ENCODE data around the gene RPL37.

DNA sequence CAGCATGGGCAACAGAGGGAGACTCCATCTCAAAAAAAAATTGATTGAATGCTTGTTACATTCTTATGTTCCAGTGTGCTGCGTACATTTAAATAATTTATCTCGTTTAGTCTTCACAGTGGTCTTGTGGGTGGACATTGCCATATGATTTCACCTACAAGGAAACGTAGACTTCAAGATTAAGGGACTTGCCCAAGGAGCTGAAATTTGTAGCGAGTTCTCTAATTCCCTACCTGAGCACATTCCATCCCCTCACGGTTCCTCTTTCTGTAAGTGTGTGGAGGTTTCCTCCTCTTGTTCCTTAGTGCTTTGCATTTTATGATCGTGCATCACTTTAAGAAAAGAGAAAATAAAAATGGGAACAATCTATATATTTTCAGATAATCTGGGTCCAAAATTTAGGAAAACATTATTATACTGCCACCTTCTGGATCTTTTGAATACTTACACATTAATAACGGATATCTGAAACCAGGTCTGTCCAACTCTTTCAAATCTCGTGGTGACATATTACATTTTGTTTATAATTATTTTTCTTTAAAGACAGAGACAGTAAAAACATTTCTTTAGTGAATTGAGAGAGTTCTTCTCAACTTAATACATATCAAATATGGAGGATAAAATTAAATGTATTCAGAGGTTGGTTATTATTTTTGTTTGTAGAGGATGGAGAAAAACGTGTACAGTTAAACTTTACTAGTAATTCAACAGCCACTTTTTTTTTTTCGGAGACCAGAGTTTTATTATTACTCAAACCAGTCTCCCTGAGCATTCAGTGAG is 44.3 kb upstream of the RPL37 start:
- TF ChIP-seq, protein P1, sequence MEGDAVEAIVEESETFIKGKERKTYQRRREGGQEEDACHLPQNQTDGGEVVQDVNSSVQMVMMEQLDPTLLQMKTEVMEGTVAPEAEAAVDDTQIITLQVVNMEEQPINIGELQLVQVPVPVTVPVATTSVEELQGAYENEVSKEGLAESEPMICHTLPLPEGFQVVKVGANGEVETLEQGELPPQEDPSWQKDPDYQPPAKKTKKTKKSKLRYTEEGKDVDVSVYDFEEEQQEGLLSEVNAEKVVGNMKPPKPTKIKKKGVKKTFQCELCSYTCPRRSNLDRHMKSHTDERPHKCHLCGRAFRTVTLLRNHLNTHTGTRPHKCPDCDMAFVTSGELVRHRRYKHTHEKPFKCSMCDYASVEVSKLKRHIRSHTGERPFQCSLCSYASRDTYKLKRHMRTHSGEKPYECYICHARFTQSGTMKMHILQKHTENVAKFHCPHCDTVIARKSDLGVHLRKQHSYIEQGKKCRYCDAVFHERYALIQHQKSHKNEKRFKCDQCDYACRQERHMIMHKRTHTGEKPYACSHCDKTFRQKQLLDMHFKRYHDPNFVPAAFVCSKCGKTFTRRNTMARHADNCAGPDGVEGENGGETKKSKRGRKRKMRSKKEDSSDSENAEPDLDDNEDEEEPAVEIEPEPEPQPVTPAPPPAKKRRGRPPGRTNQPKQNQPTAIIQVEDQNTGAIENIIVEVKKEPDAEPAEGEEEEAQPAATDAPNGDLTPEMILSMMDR (IDR thresholded peaks at IDR 0.05) = peak in 5 of 6 experiments; percentile 24 to 68 (median 58)
- TF ChIP-seq POLR2A (IDR thresholded peaks at IDR 0.05) = no peak
